Measurements from ENCODE around the gene POLD2.
"Not testable (repeated sequence)": the region's sequence is repeated elsewhere in the genome, so short reads cannot be mapped to it uniquely, and the experiment has no call there.

POLD2 gene

GRCh38 chr7:44123190-44124003 lies at the start of gene POLD2:
POLD2 (minus strand) TSS chr7:44123548; CDS start chr7:44122053, 1,495 bp downstream.
- DNase-seq (ENCODE audit: low read depth) = peak; percentile 91
- peak within 1 kb of the TSS; percentile 72 for H3K4me3 ChIP-seq (ENCODE audit: low read depth, low read length)

- no peak overlapping the region for H3K4me3 ChIP-seq (ENCODE audit: low read depth, low read length)
Measured at GRCh38 chr7:44172803-44173424, 49.6 kb upstream of the POLD2 start.

GRCh38 chr7:44172352-44172751 lies 49.0 kb upstream of the POLD2 start:
- DNase-seq (ENCODE audit: low read depth) = no peak
- no peak overlapping the region for H3K4me3 ChIP-seq (ENCODE audit: low read depth, low read length)

More at GRCh38 chr7:44172803-44173424, 49.6 kb upstream of the POLD2 start:
- no peak for DNase-seq (ENCODE audit: low read depth)

GRCh38 chr7:44171901-44172300 lies 48.6 kb upstream of the POLD2 start:
- not testable (repeated sequence) for H3K4me3 ChIP-seq (ENCODE audit: low read depth, low read length); DNase-seq (ENCODE audit: low read depth)

GRCh38 chr7:44167920-44168319 lies 44.6 kb upstream of the POLD2 start:
- H3K4me3 ChIP-seq (ENCODE audit: low read depth, low read length) = no peak overlapping the region
- DNase-seq (ENCODE audit: low read depth) = no peak

GRCh38 chr7:44163591-44163990 lies 40.2 kb upstream of the POLD2 start:
- peak; percentile 87 for DNase-seq (ENCODE audit: low read depth)
- H3K4me3 ChIP-seq (ENCODE audit: low read depth, low read length) = no peak overlapping the region

GRCh38 chr7:44162785-44163395 lies 39.5 kb upstream of the POLD2 start:
- H3K4me3 ChIP-seq (ENCODE audit: low read depth, low read length) = no peak overlapping the region
- no peak for DNase-seq (ENCODE audit: low read depth)

- no peak for DNase-seq (ENCODE audit: low read depth)
- H3K4me3 ChIP-seq (ENCODE audit: low read depth, low read length) = no peak overlapping the region
Measured at GRCh38 chr7:44162179-44162578, 38.8 kb upstream of the POLD2 start.

- DNase-seq (ENCODE audit: low read depth) = no peak
- no peak overlapping the region for H3K4me3 ChIP-seq (ENCODE audit: low read depth, low read length)
Measured at GRCh38 chr7:44161371-44161770, 38.0 kb upstream of the POLD2 start.

- no peak for DNase-seq (ENCODE audit: low read depth)
- no peak overlapping the region for H3K4me3 ChIP-seq (ENCODE audit: low read depth, low read length)
Measured at GRCh38 chr7:44159824-44160630, 36.7 kb upstream of the POLD2 start.

- no peak for DNase-seq (ENCODE audit: low read depth)
- H3K4me3 ChIP-seq (ENCODE audit: low read depth, low read length) = no peak overlapping the region
Measured at GRCh38 chr7:44158873-44159631, 35.7 kb upstream of the POLD2 start.

GRCh38 chr7:44158096-44158872 lies 34.9 kb upstream of the POLD2 start:
- no peak overlapping the region for H3K4me3 ChIP-seq (ENCODE audit: low read depth, low read length)
- DNase-seq (ENCODE audit: low read depth) = no peak

- no peak for DNase-seq (ENCODE audit: low read depth)
- no peak overlapping the region for H3K4me3 ChIP-seq (ENCODE audit: low read depth, low read length)
Measured at GRCh38 chr7:44157116-44158080, 34.0 kb upstream of the POLD2 start.

- no peak overlapping the region for H3K4me3 ChIP-seq (ENCODE audit: low read depth, low read length)
- DNase-seq (ENCODE audit: low read depth) = no peak
Measured at GRCh38 chr7:44156453-44157010, 33.2 kb upstream of the POLD2 start.

GRCh38 chr7:44155191-44156185 lies 32.1 kb upstream of the POLD2 start:
- no peak for DNase-seq (ENCODE audit: low read depth)
- H3K4me3 ChIP-seq (ENCODE audit: low read depth, low read length) = no peak overlapping the region

- no peak overlapping the region for H3K4me3 ChIP-seq (ENCODE audit: low read depth, low read length)
- DNase-seq (ENCODE audit: low read depth) = no peak
Measured at GRCh38 chr7:44154703-44155102, 31.4 kb upstream of the POLD2 start.

Data from skeletal muscle cell (primary cell).